GM13976 (cell line): Measurements from ENCODE around the gene IRGC.
"Not testable (repeated sequence)": the region's sequence is repeated elsewhere in the genome, so short reads cannot be mapped to it uniquely, and the experiment has no call there.

Experiments
- DNase-seq: peaks from one replicate; pipeline ENCODE4 v3.0.0; 2012; ENCODE audit warnings: low spot score
- CTCF ChIP-seq: IDR thresholded peaks from 2 replicates; pipeline ENCODE4 v1.5.1; 2012; ENCODE audit warnings: borderline replicate concordance, mild to moderate bottlenecking; ENCODE audit not compliant: insufficient read depth; ENCODE audit errors: extremely low read depth, missing control alignments, control extremely low read depth
- in situ Hi-C: fragments of 300-500 bp; cut with MboI; formaldehyde crosslinking; loops from one replicate; pipeline ENCODE4 v1.12.0; 2022; ENCODE audit warnings: low sequenced_read_pairs, mixed read lengths, inconsistent platforms; ENCODE audit not compliant: unreplicated experiment

Gene IRGC

GRCh38 chr19:43674183-43674582 is 41.7 kb upstream of the IRGC start:
- TF ChIP-seq CTCF: no peak
- in situ Hi-C loops: no loop called here
- no peak for DNase-seq

- no peak for DNase-seq
- no peak for TF ChIP-seq CTCF
- in situ Hi-C loops: no loop called here
These were observed 41.3 kb upstream of the IRGC start for GRCh38 chr19:43674596-43674995.

DNA sequence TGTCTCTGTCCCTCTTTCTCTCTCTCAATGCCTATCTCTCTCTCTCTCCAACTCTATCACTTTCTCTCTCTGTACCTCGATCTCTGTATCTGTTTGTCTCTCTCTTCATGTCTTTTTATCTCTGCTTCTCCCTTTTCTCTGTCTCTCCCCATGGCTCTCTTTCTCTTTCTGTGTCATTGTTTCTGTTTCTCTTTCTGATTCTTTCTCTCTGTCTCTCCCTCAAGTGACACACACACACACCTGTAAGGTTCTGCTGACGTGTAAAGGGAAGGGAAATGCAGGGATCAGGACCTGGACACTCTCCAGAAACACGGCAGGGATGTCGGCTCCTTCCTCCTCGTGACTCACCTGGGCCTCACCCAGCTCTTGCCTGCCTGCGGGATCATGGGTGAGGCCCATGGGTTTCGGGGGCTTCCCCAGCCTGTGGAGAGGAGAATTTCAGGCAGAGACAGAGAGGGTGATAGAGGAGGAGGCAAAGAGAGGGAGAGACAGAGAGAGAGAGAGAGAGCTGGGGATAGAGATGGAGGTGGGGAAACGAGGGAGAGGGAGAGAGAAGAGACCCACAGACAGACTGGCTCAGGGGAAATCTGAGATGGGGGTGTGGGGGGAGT is 40.5 kb upstream of the IRGC start:
- DNase-seq: peak; percentile 62
- no peak for TF ChIP-seq CTCF
- in situ Hi-C loops: no loop called here

GRCh38 chr19:43675906-43676305 is 40.0 kb upstream of the IRGC start:
- in situ Hi-C loops: no loop called here
- no peak for DNase-seq
- TF ChIP-seq CTCF: no peak

DNA sequence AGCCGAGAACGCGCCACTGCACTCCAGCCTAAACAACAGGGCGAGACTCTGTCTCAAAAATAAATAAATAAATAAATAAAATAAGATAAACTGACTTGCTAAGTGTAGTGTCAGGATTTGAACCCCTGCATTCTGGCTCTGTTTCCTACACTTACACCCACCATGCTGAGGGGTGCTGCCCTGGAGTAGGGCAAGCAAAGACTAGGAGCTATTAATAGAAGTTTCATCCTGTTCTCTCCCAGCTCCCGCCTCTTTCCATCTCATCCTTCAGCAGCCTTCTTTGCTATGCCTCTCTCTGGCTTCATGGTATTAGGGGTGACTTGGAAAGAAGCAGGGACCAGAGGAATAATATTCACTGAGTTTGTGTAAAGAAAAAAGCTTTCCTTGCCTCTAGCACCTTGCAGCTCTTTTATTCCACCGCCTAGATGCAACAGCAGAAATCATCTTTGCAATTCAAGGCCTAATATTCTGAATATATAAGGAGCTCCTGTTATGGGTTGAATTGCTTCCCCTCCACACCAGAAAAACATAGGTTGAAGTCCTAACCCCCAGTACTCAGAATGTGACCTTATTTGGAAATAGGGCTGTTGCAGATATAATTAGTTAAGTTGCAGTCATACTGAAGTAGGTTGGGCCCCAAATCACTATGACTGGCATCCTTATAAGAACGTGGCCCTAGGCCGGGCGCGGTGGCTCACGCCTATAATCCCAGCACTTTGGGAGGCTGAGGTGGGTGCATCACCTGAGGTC is 37.2 kb upstream of the IRGC start:
- in situ Hi-C loops: no loop called here
- no peak for TF ChIP-seq CTCF
- no peak for DNase-seq

DNA sequence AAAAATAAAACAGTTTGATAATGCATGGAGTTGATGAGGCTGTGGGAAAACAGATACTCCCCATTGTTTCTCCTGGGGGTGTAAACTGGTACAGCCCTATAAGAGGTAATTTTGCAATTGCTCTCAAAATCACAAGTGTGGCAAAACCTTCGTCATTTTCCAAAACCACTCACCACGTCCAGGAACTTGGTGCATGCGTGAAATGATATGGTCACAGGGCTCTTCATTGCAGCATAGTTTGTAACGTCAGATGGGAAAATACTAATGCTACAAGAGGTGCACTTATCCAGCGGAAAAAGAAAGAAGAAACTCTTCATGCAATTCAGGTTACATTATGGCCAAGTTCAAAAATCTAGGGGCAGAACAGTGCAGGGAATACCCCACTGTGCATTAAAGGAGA is 34.1 kb upstream of the IRGC start:
- in situ Hi-C loops: no loop called here
- no peak for DNase-seq
- TF ChIP-seq CTCF: no peak

GRCh38 chr19:43682269-43682668 is 33.6 kb upstream of the IRGC start:
- in situ Hi-C loops, DNase-seq: not testable (repeated sequence)
